LNCAP (cell line): ENCODE measurements around the gene TBC1D4.

ENCODE experiments used
- TF ChIP-seq, protein P1 (sequence below): fragments of 450-650 bp; IDR thresholded peaks from 2 replicates; pipeline ENCODE4 v1.5.1; 2017; ENCODE audit warnings: mild to moderate bottlenecking

The TBC1D4 gene, protein sequence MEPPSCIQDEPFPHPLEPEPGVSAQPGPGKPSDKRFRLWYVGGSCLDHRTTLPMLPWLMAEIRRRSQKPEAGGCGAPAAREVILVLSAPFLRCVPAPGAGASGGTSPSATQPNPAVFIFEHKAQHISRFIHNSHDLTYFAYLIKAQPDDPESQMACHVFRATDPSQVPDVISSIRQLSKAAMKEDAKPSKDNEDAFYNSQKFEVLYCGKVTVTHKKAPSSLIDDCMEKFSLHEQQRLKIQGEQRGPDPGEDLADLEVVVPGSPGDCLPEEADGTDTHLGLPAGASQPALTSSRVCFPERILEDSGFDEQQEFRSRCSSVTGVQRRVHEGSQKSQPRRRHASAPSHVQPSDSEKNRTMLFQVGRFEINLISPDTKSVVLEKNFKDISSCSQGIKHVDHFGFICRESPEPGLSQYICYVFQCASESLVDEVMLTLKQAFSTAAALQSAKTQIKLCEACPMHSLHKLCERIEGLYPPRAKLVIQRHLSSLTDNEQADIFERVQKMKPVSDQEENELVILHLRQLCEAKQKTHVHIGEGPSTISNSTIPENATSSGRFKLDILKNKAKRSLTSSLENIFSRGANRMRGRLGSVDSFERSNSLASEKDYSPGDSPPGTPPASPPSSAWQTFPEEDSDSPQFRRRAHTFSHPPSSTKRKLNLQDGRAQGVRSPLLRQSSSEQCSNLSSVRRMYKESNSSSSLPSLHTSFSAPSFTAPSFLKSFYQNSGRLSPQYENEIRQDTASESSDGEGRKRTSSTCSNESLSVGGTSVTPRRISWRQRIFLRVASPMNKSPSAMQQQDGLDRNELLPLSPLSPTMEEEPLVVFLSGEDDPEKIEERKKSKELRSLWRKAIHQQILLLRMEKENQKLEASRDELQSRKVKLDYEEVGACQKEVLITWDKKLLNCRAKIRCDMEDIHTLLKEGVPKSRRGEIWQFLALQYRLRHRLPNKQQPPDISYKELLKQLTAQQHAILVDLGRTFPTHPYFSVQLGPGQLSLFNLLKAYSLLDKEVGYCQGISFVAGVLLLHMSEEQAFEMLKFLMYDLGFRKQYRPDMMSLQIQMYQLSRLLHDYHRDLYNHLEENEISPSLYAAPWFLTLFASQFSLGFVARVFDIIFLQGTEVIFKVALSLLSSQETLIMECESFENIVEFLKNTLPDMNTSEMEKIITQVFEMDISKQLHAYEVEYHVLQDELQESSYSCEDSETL (N-terminal part only)

DNA sequence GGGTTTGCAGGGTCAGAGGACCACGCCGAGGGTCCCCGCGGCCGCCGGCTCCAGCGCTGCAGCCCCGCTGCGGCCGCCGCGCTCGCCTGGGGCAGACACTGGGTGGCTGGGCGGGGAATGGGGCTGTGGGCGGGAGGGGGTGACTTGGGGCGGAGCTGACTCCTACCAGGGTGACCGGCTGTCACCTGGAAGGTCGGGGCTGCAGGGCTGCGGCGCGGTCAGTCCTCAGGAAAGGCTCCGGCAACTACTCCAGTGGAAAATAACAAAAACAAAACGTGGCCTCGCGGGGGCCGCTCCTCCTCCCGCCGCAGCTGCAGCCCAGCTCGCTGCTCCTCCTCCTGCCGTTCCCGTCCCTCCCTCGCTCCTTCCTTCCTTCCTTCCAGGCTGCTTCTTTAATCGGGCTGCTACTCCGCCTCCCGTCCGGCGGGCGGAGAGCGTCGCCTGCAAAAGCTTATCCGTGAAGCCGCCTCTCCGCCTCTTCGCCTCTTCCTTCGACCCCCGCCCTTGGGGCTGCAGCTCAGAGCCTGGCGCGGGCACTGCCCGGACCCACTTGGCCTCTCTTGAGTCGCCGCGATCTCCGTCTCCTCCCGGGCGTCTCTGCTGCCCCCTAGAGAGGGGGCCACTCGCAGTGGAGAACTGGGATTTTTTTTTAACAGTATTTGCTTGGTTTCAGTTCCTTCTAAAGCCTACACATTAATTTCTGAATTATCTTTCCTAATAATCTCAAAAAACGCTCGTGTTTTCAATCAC, at the start of gene TBC1D4:
Gene TBC1D4, minus strand, starts transcription at position 100 of the 750 bp plus-strand sequence. CDS start 402 bp downstream, outside the sequence.
- TF ChIP-seq, protein P1, sequence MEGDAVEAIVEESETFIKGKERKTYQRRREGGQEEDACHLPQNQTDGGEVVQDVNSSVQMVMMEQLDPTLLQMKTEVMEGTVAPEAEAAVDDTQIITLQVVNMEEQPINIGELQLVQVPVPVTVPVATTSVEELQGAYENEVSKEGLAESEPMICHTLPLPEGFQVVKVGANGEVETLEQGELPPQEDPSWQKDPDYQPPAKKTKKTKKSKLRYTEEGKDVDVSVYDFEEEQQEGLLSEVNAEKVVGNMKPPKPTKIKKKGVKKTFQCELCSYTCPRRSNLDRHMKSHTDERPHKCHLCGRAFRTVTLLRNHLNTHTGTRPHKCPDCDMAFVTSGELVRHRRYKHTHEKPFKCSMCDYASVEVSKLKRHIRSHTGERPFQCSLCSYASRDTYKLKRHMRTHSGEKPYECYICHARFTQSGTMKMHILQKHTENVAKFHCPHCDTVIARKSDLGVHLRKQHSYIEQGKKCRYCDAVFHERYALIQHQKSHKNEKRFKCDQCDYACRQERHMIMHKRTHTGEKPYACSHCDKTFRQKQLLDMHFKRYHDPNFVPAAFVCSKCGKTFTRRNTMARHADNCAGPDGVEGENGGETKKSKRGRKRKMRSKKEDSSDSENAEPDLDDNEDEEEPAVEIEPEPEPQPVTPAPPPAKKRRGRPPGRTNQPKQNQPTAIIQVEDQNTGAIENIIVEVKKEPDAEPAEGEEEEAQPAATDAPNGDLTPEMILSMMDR = peak; percentile 81

DNA sequence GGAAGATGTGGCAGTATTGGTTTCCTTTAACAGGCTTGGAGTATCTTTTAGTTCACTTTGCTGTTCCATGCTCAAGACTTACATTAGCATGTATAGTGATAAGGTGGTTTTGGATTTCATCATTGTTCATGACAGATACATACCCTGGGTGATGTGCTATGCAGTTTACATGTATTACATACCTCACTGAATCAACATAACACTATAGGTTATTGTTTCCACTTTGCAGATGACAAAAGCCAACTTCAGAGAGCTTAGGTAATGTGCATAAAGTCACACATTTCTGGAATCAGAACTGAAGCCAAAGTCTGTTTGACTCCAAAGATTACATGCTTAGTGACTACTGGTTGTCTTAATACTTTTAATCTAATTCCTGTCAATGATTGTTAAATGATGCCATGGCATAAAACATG, 48.6 kb upstream of the TBC1D4 start:
- TF ChIP-seq, protein P1 = no peak

DNA sequence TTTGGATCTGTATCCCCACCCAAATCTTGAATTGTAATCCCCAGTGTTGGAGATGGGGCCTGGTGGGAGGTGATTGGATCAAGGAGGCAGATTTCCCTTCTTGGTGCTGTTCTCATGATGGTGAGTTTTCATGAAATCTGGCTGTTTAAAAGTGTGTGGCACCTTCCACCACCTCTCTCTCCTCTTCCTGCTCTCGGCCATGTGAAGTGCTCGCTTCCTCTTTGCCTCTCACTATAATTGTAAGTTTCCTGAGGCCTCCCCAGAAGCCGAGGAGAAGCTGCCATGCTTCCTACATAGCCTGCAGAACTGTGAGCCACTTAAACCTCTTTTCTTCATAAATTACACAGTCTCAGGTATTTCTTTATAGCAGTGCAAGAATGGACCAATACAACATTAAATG, 40.0 kb upstream of the TBC1D4 start:
- TF ChIP-seq, protein P1 = no peak

DNA sequence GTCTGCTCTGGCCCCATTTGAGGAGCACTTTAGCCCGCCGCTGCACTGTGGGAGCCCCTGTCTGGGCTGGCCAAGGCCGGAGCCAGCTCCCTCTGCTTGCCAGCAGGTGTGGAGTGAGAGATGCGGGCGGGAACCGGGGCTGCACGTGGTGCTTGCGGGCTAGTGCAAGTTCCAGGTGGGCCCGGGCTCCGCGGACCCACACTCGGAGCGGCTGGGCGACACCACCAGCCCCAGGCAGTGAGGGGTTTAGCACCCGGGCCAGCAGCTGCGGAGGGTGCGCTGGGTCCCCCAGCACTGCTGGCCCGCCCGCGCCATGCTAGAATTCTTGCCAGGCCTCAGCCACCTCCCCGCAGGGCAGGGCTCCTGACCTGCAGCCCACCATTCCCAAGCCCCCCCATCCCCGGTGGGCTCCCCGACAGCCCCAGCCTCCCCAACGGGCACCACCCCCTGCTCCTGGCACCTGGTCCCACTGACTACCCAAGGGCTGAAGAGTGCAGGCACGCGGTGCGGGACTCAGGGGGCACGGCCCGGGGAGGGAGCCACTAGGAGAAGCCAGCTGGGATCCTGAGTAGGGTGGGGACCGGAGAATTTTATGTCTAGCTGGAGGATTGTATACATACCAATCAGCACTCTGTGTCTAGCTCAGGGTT, 36.6 kb upstream of the TBC1D4 start:
- TF ChIP-seq, protein P1 = no peak

DNA sequence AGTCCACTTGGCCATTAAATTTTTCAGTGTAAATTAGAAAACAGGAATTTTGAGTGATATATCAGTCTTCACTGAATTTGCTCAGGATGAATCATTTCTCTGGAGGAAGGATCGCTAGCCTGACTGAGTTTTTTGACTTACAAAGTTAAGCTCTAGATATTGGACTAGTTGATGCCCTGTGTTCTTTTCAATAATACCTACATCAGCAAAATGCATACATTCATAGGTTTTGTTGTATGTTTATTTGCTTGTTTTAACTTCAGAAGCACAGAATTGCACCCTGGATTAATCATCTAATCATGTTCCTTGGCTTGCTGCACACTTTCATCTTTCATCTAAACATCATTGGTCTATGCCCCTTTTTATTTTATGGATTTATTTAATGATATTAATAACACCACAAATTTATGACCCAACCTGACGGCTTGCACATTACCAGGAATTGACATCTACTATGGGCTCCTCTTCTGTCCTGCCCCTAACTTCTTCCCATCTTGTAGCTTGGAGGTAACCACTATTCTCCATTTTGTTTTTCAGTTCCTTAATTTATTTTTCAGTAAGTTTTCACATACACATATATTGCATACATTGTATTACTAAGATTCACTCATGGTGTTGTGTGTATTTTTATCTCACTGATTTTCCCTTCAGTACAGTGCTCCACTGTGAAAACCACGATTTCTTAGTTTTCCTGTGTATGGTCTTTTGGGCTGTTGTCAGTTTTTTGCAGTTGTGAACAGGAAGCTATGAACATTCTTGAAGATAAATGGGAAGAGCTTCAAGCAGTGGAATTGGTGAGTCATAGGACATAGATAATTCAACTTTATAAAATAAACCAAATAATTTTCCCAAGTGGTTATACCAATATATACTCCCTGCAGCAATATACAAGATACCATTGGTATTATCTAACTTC, 32.4 kb upstream of the TBC1D4 start:
- TF ChIP-seq, protein P1 = no peak

DNA sequence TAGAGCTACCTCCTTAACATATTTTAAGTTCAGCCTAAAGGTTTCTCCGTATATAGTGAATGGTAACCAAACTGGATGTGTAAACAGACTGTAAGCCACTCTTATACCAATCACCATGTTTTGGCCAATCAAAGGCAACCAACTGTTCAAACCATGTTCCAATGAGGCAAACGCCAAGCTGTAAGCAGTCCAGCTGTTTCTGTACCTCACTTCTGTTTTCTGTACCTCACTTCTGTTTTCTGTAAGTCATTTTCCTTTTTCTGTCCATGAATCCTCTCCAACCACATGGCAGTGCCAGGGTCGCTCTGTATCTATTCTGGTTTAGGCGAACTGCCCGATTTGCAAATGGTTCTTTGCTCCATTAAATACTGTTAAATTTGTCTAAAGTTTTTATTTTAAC, 31.3 kb upstream of the TBC1D4 start:
- TF ChIP-seq, protein P1 = no peak
